HG03139 (cell line): ENCODE data around the gene MAP2K1.
"Not testable (repeated sequence)": the region's sequence is repeated elsewhere in the genome, so short reads cannot be mapped to it uniquely, and the experiment has no call there.

Source experiments
- ATAC-seq: cut with Tn5 transposase; IDR thresholded peaks from one replicate; pipeline ENCODE4 v1.9.1; 2021; ENCODE audit not compliant: unreplicated experiment

Gene MAP2K1

GRCh38 chr15:66386204-66387123 is at the start of gene MAP2K1:
Gene MAP2K1, plus strand, starts transcription at chr15:66386912. Its CDS starts 436 bp downstream, at chr15:66387348.
- peak; percentile 71 for ATAC-seq

- ATAC-seq = not testable (repeated sequence)
Observed at GRCh38 chr15:66348530-66348929, 38.2 kb upstream of the MAP2K1 start.

- no peak for ATAC-seq
Observed at GRCh38 chr15:66356077-66356358, 30.7 kb upstream of the MAP2K1 start.

GRCh38 chr15:66356359-66357236 is 30.1 kb upstream of the MAP2K1 start, which contains the start of gene TIPIN:
Gene TIPIN, minus strand, starts transcription at chr15:66356685. Its CDS starts 3,738 bp downstream, at chr15:66352947.
- peak; percentile 93 for ATAC-seq

GRCh38 chr15:66359740-66360139 is 27.0 kb upstream of the MAP2K1 start:
- no peak for ATAC-seq

GRCh38 chr15:66361745-66362460 is 24.8 kb upstream of the MAP2K1 start:
- not testable (repeated sequence) for ATAC-seq

GRCh38 chr15:66362776-66363175 is 23.9 kb upstream of the MAP2K1 start:
- no peak for ATAC-seq

- no peak for ATAC-seq
Observed at GRCh38 chr15:66364944-66365528, 21.7 kb upstream of the MAP2K1 start.

- no peak for ATAC-seq
Observed at GRCh38 chr15:66369773-66370651, 16.7 kb upstream of the MAP2K1 start.

GRCh38 chr15:66374179-66374578 is 12.5 kb upstream of the MAP2K1 start:
- ATAC-seq = no peak

GRCh38 chr15:66378814-66379430 is 7.8 kb upstream of the MAP2K1 start:
- ATAC-seq = no peak

- not testable (repeated sequence) for ATAC-seq
Observed at GRCh38 chr15:66381376-66381775, 5.3 kb upstream of the MAP2K1 start.

- ATAC-seq = peak; percentile 8
Observed at GRCh38 chr15:66387163-66388042, 691 bp downstream of the MAP2K1 start.

- no peak for ATAC-seq
Observed at GRCh38 chr15:66388043-66388363, 1.3 kb downstream of the MAP2K1 start.

GRCh38 chr15:66388576-66388975 is 1.9 kb downstream of the MAP2K1 start:
- ATAC-seq = no peak

- no peak for ATAC-seq
Observed at GRCh38 chr15:66389098-66389858, 2.6 kb downstream of the MAP2K1 start.

GRCh38 chr15:66389859-66390381 is 3.2 kb downstream of the MAP2K1 start:
- ATAC-seq = no peak

GRCh38 chr15:66390678-66391077 is 4.0 kb downstream of the MAP2K1 start:
- no peak for ATAC-seq
